HG02623 (cell line): ENCODE data around the gene CEP78.
"Not testable (repeated sequence)": the region's sequence is repeated elsewhere in the genome, so short reads cannot be mapped to it uniquely, and the experiment has no call there.

Source experiments
- ATAC-seq: cut with Tn5 transposase; IDR thresholded peaks from one replicate; pipeline ENCODE4 v1.9.1; 2021; ENCODE audit warnings: moderate library complexity; ENCODE audit not compliant: unreplicated experiment

The CEP78 gene

DNA sequence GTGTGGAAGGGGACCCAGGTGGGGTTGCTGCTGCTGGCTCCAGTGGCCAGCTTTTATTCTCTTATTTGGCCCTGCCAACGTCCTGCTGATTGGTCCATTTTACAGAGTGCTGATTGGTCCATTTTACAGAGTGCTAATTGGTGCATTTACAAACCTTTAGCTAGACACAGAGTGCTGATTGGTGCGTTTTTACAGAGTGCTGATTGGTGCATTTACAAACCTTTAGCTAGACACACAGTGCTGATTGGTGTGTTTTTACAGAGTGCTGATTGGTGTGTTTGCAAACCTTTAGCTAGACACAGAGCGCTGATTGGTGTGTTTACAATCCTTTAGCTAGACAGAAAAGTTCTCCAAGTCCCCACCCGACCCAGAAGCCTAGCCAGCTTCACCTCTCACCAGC, 48.3 kb downstream of the CEP78 start:
- ATAC-seq = not testable (repeated sequence)

DNA sequence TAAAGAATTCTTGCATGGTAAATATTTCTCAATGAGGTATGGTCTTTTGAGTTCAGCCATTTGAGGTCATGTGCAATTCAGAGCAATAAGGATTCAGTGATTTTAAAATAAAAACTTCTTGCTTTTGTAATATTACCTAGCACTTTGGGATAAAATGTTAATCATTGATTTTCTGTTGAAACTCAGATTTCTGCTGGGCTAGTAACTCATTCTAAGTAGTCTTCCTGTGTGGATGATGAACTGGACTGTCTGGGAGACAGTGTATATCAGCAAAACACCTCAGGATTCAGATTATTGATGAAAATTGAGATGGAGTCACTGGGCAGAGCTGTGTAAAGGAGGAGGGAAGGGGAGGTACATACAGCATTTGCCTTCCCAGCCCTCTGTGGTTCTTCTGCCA, 50.2 kb downstream of the CEP78 start:
- ATAC-seq = no peak

DNA sequence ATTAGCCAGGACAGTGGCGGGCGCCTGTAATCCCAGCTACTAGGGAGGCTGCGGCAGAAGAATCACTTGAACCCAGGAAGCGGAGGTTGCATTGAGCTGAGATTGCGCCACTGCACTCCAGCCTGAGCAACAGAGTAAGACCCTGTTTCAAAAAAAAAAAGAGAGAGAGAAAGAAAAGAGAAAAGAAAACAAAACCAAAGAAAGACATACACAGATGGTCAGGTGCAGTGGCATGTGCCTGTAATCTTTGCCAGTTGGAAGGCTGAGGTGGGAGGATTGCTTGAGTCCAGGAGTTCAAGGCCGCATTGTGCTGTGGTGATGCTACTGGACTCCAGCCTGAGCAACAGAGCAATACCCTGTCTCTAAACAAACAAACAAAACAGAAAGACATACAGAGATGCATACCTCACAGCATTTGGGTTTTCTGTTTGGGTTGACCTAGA, 51.1 kb downstream of the CEP78 start:
- ATAC-seq = no peak

DNA sequence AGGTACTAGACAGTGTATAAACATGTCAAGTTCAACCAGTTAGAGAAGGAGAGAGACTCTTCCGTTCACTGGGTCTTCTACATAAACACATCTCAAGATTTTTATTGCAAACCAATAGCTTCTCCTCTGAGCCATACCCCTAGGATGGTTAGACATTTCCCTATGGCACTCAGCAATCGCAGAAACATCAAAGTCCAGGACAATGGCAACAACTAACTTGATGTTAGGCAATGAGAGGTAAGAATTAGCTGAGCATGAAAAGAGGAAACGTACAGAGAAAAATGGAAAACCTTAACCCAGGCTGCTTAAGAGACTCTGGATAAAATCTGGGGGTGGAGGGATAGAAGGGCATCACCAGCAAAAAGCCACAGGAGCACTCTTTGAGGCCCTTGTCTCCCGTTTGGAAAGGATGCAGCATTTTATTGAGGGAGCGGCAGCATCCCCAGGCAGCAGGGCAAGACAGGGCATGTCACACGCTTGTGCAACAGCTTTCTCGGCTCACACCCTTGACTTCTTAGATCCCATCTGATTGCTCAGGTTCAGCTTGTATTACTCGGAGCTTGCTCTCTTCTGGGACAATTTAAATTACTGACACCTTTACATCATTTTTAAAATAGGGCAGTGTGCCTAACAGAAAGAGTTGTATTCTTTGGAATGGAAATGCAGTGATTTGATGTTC, 52.5 kb downstream of the CEP78 start:
- no peak for ATAC-seq

DNA sequence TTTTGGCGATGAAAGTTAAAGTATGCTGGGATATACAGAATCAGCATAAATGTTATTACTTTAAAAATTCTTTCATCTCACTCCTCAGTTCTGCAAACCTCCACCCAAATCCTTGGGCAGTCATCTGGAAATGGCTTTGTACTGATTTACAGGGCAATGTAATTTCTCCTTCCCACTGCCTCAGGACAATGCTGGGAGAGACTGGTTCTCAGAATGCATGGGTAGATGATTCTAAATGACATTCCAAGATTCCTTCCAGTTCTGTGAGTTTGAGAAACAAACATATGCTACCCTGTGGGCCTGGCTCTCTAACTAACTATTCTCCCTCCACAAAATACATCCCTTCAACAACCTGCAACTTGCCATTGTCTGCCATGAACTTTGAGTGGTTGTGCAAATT, 53.6 kb downstream of the CEP78 start:
- ATAC-seq = no peak

DNA sequence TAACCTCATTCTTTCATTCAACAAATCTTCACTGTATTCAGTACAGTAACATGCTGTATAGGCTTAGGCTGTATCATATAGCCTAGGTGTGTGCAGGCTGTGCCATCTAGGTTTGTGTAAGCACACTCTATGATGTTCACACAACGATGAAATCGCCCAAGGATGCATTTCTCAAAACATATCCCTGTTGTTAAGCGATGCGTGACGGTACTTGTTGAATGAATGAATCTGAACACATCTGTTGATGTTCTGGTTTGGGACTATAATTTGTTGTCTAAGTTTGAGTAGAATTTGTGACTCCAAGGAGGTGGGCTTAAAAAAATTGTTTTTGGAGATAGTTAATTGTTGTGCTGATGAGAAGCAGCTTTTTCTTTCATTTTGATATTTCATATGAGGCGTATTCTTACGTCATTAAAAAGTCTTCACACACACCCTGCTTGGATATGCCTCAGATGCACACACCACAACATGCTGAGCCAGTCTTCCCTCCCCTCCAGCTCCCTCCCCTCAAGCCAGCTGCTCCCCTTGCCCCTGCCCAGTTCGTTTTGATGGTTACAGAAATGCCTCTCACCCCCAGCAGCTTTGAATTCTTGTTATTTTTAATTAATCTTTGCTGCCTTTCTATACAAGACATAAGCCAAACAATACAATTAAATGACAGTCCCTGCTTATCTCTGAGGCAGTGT, 55.5 kb downstream of the CEP78 start:
- ATAC-seq = no peak

DNA sequence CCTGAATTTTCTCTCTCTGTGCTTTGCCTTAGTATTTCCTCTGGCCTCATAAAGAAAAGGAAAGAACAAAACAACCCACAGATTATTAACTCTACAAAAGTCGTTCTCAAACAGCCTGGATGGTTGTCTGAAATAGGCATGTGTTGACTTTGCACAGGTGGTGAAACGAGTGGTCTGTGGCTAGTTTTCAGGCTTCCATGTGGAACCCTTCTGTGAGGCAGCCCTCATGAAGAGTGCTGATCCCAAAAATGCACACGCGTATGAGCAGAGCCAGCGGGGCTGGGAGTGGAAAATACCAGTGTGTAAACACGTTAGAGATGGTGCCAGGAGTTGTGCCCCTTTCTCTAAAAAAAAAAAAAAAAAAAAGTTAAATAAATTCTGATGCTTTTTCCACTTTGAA, 56.2 kb downstream of the CEP78 start:
- no peak for ATAC-seq

DNA sequence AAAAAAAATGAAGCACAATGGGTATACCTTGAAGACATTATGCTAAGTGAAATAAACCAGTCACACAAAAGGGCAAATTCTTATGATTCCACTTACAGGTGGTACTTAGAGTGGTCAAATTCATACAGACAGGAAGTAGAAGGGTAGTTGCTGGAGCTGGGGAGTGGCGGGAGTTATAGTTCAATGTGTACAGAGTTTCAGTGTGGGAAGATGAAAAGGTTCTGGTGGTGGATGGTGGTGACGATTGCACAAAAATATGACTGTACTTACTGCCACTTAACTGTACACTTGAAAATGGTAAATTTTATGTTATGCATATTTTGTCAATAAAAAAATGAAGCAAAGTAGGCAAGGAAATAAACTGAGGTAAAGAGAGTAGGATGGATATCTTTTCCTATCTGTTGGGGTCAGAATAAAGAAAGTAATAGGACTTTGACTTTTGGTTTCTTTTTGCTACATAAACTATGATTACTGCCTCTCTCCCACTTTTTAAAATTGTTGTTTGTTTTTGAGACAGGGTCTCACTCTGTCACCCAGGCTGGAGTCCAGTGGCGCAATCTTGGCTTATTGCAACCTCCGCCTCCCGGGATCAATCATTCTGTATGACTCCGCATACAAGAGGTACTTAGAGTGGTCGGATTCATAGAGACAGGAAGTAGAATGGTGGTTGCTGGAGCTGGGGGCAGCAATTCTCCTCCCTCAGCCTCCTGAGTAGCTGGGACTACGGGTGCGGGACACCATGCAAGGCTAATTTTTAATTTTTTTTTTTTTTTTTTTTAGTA, 57.0 kb downstream of the CEP78 start:
- ATAC-seq = no peak

DNA sequence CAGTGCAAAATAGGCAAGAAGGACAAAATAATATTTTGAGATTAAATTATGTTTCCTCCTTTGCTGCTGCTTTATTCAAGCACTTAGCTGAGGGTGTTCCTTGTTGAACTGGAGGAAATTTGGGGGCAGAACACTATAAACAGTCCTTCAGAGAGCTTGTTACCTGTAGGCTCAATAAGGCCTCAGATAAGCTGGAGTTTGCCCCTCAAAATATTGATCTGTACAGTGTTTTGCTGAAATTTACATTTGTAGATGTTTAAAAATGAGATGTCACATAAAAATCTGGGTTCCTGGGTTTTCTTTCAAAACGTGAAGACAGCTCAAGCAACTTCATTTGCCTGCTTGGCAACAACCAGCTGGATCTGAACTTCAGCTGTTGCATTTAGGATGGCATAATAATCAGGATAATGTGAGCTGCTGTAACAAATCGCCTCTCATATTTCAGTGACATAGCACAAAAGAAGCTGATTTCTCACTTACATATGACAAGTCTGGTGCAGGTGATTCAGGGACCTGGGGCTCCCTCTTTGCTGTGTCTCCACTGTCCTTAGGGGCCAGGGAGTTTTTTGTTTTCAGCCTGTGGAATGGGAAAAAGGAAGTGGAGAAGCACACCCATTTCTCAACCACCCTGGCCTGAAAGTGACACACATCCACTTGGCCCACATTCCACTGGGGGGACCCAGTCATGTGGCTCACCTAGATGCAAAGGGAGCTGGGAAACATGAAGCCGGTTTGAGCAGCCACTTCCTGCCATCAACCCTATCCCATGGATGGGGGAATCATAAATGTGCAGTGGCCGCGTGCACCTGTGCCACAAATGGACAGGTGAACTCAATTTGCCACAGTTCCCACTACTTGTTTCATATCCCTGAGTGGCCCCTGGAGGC, 58.7 kb downstream of the CEP78 start:
- no peak for ATAC-seq

DNA sequence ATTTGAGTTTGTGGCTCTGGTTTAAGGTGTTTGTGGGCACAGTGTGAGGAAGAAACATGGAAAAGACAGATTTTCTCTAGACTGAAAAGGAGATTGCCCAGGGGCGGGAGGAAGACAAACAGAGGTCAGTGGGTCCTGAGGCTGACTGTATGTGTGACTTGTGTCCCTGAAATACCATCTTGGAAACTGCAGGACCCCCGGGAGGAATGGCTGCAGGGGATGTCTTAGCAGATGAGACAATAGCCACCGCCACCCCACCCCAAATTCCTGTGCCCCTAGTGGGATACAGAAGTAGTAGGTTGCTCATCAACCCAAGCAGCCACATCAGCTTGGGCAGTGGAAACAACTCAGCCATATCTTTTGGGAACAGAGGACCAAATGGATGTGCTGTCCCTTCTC, 59.3 kb downstream of the CEP78 start:
- ATAC-seq = no peak

DNA sequence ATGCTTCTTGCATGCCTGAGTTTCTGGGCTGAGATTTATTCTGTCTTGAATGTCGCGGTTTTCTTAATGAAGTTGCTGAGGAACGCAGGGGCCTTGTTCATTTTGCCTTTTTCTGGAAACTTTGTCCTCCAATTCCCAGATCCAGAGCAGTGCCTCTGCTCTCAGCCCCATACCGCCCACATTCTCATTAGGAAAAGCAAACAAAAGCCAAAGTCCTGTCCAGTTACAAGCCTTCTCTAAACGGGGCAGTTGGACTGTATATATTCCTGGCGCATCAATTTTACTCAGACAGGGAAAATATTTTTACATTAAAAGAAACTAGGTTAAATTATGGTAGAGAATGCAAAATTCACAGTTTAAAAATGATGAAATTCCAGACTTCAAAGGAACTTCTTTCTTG, 59.9 kb downstream of the CEP78 start:
- no peak for ATAC-seq

DNA sequence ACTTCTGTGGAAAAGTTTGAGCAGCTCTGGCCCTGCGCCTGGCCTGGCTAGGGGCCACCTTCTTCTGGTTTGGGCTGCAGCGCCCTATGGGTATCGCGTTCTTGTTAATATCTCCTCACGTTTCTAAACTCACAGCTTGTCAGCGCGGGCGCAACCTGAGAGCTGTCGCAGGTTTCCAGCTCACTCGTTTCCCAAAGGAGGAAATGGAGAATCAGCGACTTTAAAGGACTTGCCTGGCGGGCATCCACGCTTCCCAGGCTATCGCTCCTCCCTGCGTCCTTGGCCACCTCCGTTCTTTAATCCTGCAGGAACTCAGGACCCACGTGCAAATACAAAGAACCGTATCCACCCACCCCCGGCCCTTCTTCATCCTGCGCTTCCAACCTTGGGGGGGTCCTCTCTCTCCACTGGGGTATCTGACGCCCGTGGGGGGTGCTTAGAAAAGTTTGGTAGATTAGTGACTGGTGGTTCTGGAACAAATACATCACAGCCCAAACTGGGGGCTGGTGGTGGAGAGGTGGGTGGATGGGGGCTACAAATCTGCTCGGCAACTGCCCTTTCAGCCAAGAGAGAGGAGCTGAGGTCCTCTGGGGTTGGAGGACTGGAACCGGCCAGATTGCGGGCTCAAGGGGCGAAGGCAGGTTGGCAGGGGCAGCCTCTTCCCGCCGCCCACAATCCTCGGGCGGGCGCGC, 60.5 kb downstream of the CEP78 start:
- no peak for ATAC-seq

DNA sequence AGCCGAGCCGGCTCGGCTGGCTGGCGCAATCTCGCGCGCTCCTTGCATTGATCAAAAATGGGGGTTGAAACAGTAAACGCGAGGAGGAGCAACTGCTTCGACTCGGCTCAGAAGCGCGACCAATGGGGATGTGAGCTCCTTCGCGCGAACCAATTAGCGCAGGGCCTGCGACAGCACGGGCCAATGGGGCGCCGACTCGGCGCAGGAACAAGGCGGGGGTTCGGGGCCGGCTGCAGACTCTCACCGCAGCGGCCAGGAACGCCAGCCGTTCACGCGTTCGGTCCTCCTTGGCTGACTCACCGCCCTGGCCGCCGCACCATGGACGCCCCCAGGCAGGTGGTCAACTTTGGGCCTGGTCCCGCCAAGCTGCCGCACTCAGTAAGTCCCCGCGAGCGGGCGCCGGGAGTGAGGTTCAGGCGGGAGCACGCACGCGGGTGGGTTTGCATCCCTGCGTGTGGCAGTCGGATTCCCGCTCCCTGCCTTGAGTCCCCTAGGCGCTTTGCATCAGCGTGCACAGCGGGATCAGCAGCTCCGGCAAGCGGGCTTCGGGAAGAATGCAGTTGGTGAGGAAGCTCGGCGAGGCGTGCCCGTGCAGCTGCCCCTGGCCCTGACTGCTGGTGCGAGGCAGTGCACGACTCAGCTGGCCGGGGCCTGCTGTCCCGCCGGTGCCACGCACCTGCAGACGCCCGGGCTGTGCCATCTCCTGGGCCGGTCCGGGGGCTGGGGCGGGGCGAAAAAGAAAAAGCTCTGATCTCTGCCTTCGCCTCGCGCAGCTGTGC, 61.2 kb downstream of the CEP78 start, which contains the start of gene PSAT1:
TSS of gene PSAT1 (plus strand) at position 233 of the 779 bp plus-strand sequence. CDS start at position 319, 86 bp downstream.
- ATAC-seq = peak; percentile 98

DNA sequence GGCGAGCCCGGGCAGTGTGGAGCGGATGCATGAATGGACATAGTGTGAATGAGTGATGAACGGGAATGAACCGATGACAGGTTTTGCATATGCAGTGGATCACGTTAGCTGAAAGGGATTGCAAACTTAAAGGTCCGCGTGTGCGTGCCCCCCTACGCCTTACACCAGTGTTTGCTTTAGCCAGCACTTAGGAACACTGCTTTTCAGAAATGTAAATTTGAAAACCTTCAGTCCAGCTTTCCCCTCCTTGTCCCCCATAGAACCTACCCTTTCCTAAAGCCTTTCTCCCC, 61.7 kb downstream of the CEP78 start:
- ATAC-seq = no peak

DNA sequence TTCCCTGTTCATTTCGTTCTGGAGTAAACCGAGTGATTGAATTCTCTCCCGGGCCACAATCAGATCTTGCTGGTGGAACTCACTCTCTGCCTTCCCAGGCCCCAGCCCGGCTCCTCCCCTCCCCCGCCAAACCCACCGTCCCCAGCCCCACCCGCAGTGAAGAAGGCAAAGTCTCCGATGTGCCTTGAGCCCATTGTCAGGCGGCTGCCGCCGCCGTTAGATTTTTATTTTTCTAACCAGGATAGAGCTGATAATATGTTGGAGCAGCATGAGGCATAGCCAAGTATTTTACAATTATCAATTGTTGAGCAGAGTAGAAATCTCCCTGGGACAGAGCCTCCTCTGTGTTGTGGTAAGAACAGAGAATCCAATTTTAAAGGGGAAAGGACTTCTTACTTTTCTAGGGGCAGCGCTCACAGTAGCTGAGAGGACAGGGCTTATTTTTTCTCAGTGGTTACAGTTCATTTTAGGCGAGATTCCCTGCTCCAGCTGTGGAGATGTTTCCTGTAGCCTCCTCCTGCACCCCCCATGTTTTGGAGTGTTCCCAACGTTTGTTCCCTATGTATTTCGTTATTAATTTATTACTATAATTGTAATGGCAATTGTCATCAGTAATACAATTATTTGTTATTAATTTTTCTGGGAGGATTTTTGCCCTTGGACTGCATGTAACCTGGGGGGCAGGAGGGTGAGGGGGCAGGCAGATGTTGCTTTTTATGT, 62.3 kb downstream of the CEP78 start:
- ATAC-seq = no peak

DNA sequence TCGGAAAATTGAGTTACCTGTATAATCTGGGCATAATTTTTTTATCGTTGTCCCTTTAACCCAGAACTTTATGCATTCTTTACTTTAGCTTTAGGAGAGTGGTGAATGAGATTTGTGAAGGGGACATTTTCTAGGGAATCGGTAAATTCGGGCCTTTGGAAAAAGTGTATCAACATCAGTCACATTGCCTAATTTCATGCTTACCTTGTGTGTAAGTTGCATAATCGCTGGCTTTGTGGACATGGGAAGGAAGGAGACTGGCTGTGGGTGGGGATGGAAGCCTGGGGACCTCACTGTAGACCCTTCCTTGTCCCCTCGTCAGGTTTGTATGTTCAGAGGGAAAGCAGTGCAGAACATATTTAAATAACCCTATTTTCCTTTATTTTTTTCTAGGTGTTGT, 64.3 kb downstream of the CEP78 start:
- ATAC-seq = no peak

DNA sequence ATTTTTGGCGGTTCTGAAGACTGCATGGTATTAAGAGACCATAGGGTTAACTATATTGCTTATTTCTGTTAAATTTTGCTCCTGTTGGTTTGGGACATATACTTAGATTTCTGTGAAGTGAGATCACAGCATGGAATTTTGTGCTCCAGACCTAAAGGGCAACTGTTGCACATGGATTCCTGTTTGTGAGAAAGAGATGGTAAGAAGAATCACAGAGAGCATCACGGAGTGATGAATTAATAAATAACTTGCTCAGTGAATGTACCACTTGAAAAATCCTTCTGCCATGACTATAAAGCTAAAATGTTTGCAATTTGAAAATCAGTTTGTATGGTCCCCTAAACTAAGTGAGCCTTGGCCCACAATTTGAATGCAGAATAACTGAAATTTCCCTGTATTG, 65.6 kb downstream of the CEP78 start:
- no peak for ATAC-seq

DNA sequence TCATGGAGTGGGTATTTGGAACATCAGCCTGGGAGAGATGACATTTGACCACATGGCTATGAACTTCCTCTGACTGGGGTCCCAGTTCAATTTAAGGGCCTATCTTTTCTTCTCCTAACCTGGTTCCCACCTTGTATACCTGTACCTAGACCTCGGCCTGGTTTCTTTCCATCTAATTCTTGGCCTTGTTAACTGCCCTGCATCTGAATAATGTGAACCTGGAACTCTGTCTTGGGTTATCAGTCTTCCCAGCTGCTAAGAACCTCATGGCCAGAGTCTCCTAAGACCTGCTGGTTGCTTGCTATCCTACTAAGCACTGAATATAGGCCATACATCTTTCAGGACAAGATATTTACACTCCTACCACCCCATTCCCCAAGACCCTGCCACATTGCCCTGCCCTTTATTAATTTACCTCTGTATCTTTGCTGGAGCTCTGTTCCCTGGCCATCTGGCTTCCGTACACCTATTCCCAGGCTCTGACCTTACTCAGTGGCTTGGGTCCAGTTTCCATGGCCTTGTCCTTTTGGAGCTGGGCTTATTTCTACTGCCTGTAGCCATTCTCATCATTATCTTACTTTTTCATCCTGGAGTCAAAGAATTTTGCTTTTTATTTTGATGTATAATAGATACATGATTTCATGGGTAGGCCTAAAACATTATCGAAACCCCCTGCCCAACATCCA, 67.6 kb downstream of the CEP78 start:
- ATAC-seq = no peak

DNA sequence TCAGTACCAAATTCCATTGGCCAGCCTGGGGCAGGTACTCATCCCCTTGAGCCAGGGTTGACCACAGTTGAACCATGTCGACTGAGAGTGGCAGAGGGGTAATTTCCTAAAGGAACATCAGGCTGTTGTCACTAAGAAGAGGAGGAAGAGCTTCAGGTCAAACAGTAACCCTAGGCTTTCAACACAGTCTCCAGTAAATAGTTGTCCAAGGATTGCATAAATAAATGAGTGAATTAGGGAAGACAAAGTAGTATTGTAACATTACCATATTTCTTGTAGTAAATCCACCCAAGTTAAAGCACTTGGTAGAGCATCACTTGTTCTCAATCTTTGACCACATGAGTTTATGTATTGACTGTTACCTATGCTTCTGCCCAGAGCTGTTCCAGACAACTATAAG, 68.5 kb downstream of the CEP78 start:
- ATAC-seq = no peak
